NCI-H2107 (cell line): Measurements from ENCODE around the gene CHID1.

Experiments
- DNase-seq: peaks from one replicate; lab custom pipeline; 2025; lab: John Stamatoyannopoulos, UW

CHID1 gene

GRCh38 chr11:849951-850774, 60.4 kb downstream of the CHID1 start:
- no peak for DNase-seq

DNA sequence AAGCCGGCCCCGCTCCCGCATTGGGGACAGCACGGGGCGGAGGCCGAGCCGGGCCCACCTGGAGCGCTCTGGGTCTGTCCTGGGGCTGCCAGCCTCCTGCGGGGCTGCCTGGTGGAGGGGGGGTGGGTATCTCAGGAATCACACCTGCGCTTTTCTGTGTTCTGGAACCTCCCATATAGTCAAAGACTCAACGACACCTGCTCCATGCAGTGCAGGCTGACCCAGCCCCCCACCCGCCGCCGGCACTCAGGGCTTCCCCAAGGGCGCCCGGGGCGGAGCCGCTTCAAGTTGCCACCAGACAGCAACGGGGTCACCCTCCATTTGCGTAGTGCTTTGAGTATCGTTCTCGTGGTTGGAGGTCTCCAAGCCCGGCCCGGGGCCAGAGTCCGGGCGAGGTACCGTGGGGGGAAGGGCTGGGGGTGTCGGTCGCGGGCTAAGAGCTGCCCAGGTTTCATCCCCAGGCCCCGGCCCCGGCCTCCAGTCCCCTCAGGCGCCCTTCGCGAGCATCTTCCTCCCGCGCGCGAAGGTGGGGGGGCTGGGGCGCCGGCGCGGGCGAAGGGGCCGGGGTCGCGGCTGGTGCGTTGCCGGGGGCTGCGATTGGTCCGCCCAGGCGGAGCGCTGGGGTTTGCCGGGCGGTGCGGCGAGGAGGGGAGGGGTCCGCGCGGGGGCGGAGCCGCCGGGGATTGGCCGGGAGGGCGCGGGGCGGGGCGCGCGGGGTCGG, 61.3 kb downstream of the CHID1 start:
- DNase-seq, result no peak

DNA sequence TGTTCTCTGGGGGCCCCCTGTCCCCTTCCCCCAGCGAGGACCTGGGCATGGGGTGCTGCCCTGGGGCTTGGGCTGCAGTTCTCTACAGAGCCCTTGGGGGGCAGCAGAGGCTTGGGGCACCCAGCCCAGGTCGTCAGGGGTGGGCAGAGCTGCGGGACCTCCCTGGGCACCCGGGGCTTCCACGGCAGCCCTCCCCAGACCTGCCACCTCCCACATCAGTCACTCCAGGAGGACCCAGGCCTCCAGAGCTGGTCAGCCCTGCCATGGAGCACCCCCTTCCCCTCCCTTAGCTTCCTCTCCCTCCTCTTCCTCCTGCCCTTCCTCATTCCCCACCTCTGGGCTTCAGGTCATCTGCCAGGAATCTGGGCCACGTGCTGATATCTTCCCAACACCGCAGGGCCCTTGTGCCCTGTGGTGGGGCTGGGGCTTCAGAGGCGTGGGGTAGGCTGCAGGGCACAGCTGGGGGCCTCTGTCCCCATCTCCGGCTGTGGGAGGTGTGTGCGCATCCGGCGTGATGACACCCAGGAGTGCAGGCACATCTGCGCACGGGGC, 62.2 kb downstream of the CHID1 start:
- DNase-seq, result no peak

DNA sequence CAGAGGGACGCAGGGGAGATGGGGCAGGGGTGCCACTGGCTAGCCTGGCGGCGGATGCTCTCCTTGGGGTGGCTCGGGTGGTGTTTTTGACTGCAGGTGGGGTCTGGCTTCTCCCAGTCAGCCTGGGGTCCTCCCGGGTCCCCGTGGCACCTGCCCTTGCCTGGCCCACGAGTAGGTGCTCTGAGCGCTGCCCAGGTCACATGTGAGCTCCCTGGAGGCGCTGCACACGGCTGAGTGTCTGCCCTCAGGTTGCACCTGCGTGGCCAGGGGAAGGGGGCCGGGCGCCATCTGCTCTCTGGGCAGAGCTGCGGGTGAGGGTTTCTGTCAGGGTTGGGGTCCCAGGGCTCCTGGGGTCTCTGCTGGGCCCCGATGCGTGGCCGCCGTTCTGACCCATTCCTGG, 62.7 kb downstream of the CHID1 start:
- DNase-seq, result no peak

DNA sequence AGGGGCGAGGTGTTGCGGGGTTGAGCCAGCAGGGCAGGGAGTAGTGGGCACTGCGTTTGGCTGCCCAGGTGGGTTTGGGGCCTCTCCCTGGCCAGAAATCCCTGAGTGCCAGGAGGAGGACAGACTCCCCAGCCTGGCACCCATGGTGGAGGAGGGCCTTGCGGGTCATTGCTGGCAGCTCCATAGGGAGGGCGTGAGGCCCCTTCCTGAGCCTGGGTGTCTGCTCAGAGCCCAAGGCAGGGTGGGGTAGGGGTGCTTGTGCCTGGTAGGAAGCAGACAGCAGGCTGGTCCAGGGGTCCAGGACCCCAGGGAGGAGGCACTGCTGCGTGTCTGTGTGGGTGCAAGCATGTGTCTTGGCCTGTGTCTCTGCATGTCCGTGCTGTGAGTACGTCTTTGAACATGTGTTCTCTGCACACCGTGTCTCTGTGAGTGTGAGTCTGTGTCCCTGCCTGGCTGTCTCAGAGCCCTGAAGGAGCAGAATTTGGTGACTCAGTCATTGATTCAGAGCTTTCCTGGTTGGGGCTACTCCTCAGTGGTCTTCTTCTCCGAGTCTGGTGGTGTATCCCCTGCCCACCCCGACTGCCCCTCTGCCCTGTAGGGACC, 64.0 kb downstream of the CHID1 start:
- DNase-seq, result no peak

- DNase-seq, result no peak
Observed at GRCh38 chr11:845872-846495, 64.6 kb downstream of the CHID1 start.

GRCh38 chr11:844693-845644, 65.6 kb downstream of the CHID1 start:
- no peak for DNase-seq

GRCh38 chr11:843818-844692, 66.6 kb downstream of the CHID1 start:
- DNase-seq, result no peak

DNA sequence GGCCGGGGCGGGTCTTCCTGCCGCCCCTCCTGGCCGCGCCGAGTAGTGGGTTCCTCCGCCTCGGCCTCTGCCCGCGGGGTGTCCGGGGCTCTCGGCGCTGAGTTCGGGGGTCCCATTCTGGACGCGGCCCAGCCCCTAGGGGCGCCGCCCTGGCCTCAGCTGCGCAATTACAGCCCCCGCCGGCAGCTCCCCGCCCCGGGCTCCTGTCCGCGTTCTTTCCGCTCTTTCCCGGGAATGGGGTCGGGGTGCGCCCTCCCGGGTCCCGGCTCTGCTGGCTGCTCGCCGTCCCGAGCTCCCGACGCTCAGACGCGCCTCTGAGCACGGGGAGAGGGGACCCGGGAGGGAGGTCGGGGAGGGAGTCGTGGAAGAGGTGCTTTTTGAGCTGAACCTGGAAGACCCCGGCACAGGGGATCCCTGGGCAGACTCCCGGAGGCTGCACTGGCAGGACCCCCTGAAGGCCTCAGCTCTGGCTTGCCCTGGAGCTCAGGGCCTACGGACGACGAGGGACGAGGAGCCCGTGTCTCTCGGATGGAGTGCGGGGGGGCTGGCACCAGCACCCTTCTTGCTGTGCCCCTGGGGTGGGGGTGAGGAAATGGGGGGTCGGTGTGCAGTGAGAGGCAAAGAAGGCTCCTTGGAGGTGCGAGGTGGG, 67.4 kb downstream of the CHID1 start:
- DNase-seq, result no peak

DNA sequence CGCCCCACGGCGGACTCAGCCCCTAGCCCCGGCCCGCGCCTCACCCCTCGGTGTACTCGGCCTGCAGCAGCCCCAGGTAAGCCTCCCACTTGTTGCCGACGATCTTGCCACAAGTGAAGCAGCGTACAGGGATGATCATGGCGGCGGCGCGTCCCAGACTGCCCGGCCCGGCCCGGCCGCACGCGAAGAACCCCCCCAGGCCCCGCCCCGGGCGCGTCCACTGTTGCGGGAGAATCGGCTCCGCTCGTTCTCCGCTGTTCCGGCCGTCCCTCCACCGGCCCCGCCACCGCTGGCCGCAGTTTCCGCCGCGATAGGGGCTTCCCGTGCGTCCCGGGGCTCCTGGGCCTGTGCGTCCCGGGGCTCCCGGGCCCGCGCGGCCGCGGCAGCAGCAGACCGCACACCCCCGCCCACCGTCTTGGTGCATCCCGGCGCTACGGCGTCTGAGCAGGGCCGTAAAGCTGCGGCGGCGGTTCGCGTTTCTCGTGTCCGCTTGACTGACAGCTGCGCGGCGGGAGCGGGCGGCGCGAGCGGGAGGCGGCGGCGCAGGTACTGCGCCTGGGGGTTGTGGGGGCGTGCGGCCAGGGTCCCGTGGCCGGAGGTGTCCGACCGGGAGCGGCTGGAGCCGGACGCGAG, 68.1 kb downstream of the CHID1 start, which contains the start of the genes POLR2L and TSPAN4:
TSS of gene POLR2L (minus strand) at position 160 of the 633 bp plus-strand sequence. CDS start at position 139, 21 bp downstream.
TSS of gene TSPAN4 (plus strand) at position 483 of the 633 bp plus-strand sequence. CDS start 7,453 bp downstream, outside the sequence.
- DNase-seq, result peak; percentile 66

GRCh38 chr11:841981-842369, 68.6 kb downstream of the CHID1 start:
- no peak for DNase-seq

DNA sequence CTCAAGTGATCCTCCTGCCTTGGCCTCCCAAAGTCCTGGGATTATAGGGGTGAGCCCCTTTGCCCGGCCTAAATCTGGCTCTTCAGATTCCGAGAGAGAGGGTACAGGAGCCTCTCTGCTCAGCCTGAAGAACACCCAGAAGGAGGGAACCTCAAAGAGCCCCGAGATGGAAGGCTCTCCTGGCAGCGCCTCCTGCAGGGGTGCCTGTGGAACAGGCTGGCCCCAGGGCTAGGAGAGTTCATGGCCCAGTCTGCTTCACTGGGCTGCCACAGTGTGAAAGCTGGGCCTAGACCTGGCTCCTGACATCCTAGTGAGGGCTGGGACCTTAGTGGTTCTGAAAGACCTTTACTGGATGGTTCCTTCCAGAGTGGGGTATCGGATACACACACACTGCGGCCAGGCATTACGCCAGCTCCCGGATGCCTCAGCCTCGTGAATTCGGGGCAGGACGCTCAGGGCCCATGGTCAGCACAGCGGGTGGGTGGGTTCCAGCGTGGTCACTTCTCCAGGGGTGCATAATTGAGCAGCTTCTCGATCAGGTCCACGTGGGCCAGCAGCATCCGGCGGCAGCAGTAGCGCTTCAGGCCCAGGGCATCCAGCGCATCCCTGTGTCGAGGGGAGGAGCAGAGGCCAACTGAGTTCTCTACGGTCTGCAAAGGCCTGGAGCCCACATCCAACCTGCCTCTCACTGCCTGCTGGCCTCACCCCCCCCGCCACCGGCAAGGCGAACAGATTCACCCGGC, 70.6 kb downstream of the CHID1 start:
- no peak for DNase-seq

DNA sequence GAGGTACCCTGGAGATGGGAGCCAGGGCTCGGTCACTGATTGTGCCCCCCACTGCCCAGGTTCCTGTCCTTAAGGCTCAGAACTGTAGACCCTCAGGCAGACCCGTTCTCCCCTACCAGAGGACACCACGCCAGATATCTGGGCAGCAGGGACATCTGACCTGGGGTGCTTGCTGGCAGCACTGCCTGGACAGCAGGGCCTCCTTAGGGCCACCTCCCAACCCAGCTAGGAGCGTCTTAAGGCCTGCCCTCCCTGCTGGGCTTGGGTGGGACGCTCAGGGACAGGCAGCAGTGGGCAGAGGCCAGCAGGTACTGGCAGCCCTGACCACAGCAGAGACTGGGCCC, 71.4 kb downstream of the CHID1 start:
- DNase-seq, result no peak

- no peak for DNase-seq
Observed at GRCh38 chr11:838441-839279, 72.0 kb downstream of the CHID1 start.

DNA sequence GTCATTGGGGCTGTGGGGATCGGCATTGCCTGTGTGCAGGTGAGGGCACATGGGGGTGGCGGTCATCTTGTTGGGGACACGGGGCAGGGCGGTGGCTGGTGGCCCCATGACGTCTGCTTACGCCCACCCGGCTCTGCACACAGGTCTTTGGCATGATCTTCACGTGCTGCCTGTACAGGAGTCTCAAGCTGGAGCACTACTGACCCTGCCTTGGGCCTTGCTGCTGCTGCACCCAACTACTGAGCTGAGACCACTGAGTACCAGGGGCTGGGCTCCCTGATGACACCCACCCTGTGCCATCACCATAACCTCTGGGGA, 72.7 kb downstream of the CHID1 start:
- DNase-seq, result no peak

- DNase-seq, result no peak
Observed at GRCh38 chr11:837189-837989, 73.2 kb downstream of the CHID1 start.

DNA sequence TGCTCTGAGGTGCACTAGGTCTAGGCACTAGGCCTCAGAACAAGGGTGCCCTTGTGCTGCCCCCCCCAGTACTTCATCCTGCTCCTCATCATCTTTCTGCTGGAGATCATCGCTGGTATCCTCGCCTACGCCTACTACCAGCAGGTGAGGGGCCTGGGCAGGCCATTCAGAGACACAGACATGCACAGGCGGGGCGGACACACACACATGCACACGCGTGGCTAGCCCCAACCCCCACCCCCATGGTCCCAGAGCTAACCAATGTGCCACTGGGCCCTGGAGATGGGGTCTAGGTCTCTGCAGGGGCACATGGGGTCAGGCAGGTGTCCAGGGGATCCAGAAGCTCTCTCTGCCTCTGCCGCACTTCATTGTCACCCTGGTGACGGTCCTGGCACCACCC, 73.9 kb downstream of the CHID1 start:
- DNase-seq, result no peak
